A673 (cell line): ENCODE measurements around the gene C9orf50.

Source experiments
- EZH2 ChIP-seq: fragments of 200-600 bp; sonication (generic); IDR thresholded peaks from 2 replicates; pipeline ENCODE4 v1.6.1; 2017; ENCODE audit warnings: borderline replicate concordance, low read depth, mild to moderate bottlenecking, mixed read lengths, antibody characterized with exemption, low read length; ENCODE audit not compliant: poor library complexity, severe bottlenecking
- TF ChIP-seq, protein P1 (sequence below): fragments of 300-800, 200-600 bp; sonication (generic); conservative IDR thresholded peaks from 2 replicates; pipeline ENCODE4 v1.5.1; 2017; ENCODE audit warnings: low read depth, mild to moderate bottlenecking, antibody characterized with exemption, low read length, moderate library complexity, mixed read lengths

DNA sequence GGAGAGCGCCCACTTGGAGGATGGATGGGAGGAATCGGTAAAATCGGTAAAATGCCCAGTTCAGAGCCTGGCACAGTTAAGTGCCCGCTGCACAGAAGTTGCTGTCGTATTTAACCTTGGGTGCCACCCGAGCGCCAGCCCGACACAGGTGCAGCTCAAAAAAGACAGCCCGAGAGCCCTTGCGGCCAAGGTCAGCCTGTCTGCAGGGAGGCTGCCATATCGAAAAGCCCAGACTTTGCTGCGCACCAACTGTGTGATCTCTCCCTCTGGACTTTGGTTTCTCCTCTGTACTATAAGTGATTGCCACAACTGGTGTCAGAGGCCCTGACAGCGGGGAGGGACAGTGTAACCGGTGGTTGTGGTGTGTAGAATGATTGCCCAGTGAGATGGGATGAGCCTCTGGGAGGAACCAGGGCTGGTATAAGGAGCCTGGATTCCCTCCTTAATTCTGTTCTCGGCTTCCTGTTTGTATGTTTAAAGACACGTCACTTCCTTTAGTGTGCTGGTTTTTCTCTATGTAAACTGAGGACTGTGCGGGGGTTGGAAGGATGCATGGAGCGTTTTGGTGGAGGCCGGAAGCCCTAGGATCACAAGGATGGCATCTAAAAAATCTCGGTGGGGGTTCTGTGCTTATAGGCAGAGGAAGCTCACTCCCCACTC lies 5.9 kb upstream of the C9orf50 start:
- TF ChIP-seq EZH2, result no peak
- TF ChIP-seq, protein P1, sequence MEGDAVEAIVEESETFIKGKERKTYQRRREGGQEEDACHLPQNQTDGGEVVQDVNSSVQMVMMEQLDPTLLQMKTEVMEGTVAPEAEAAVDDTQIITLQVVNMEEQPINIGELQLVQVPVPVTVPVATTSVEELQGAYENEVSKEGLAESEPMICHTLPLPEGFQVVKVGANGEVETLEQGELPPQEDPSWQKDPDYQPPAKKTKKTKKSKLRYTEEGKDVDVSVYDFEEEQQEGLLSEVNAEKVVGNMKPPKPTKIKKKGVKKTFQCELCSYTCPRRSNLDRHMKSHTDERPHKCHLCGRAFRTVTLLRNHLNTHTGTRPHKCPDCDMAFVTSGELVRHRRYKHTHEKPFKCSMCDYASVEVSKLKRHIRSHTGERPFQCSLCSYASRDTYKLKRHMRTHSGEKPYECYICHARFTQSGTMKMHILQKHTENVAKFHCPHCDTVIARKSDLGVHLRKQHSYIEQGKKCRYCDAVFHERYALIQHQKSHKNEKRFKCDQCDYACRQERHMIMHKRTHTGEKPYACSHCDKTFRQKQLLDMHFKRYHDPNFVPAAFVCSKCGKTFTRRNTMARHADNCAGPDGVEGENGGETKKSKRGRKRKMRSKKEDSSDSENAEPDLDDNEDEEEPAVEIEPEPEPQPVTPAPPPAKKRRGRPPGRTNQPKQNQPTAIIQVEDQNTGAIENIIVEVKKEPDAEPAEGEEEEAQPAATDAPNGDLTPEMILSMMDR, result no peak
